Measurements from ENCODE around the gene SRGAP1. TPM values are rescaled to one million over a fixed set of nuclear protein-coding genes. Genes with fewer than 3 reads are reported as not detected.

The SRGAP1 gene
- total and polyA plus RNA-seq, 2 experiments from 2014 or later = 13.0 to 29.4 TPM

- in situ Hi-C loops (cut with MboI) = no loop called here
- Histone ChIP-seq H3K27me3 (replicated peaks; ENCODE audit: insufficient read depth) (no peaks in the 10 kb centered on the region), H2AFZ (no peak overlapping the region), H3K27ac (peak overlapping the region; percentile 85), H3K4me2 (ENCODE audit: unreplicated experiment) (peak overlapping the region; percentile 38), H3K4me1 (ENCODE audit: insufficient read depth) (peaks cover 75% of the 10 kb centered on the region), H3K9me2 (ENCODE audit: insufficient read depth) (no peaks in the 10 kb centered on the region), H3K9me3 (ENCODE audit: low read depth) (no peaks in the 10 kb centered on the region), H3K36me3 (ENCODE audit: low read depth) (peaks cover 6% of the 10 kb centered on the region; the same call in 1 of the 2 replicates), H3F3A (ENCODE audit: insufficient read depth) (peaks cover 77% of the 10 kb centered on the region), H3K79me2 (ENCODE audit: insufficient read depth) (peaks cover 62% of the 10 kb centered on the region), H3K9ac (no peak overlapping the region), H4K20me1 (ENCODE audit: insufficient read depth) (no peaks in the 10 kb centered on the region), H3K4me3 (no peak overlapping the region)
- no peak for TF ChIP-seq EZH2phosphoT487 (IDR thresholded peaks at IDR 0.05; ENCODE audit: insufficient read depth, low read depth)
- TF ChIP-seq EZH2 (IDR thresholded peaks at IDR 0.05; ENCODE audit: insufficient read depth, poor library complexity, severe bottlenecking) = no peak
- 83 to 89% methylated on average over 2 of the region's 2 CpGs for WGBS, 2 experiments (ENCODE audit: low coverage in 1 of 2, low lambda C conversion rate in 2 of 2, missing lambda C conversion rate in 2 of 2)
- peak; percentile 41 for DNase-seq
These were observed 163.4 kb downstream of the SRGAP1 start for GRCh38 chr12:64007853-64008252.

GRCh38 chr12:64008596-64008995 is 164.1 kb downstream of the SRGAP1 start:
- Histone ChIP-seq H3K4me3 (no peak overlapping the region), H2AFZ (no peak overlapping the region), H3K27me3 (replicated peaks; ENCODE audit: insufficient read depth) (no peaks in the 10 kb centered on the region), H3K36me3 (ENCODE audit: low read depth) (peaks cover 6% of the 10 kb centered on the region; the same call in 1 of the 2 replicates), H3K9me3 (ENCODE audit: low read depth) (no peaks in the 10 kb centered on the region), H3K27ac (peak overlapping the region; percentile 85), H3K9me2 (ENCODE audit: insufficient read depth) (no peaks in the 10 kb centered on the region), H4K20me1 (ENCODE audit: insufficient read depth) (no peaks in the 10 kb centered on the region), H3K4me2 (ENCODE audit: unreplicated experiment) (peak overlapping the region; percentile 38), H3F3A (ENCODE audit: insufficient read depth) (peaks cover 76% of the 10 kb centered on the region), H3K4me1 (ENCODE audit: insufficient read depth) (peaks cover 75% of the 10 kb centered on the region), H3K9ac (no peak overlapping the region), H3K79me2 (ENCODE audit: insufficient read depth) (peaks cover 69% of the 10 kb centered on the region)
- WGBS, 2 experiments (ENCODE audit: low coverage in 1 of 2, low lambda C conversion rate in 2 of 2, missing lambda C conversion rate in 2 of 2) = 54 to 58% methylated on average over 3 of the region's 3 CpGs
- DNase-seq = no peak
- TF ChIP-seq EZH2 (IDR thresholded peaks at IDR 0.05; ENCODE audit: insufficient read depth, poor library complexity, severe bottlenecking) (no peak), EZH2phosphoT487 (IDR thresholded peaks at IDR 0.05; ENCODE audit: insufficient read depth, low read depth) (no peak)
- in situ Hi-C loops (cut with MboI) = no loop called here

- H3K4me1 ChIP-seq (ENCODE audit: insufficient read depth) = peaks cover 67% of the 10 kb centered on the region
- H3K27ac ChIP-seq = peak overlapping the region; percentile 85
These were observed 165.0 kb downstream of the SRGAP1 start for GRCh38 chr12:64009321-64010068.

GRCh38 chr12:64010069-64010686 is 165.7 kb downstream of the SRGAP1 start:
- in situ Hi-C loops (cut with MboI) = no loop called here
- Histone ChIP-seq H3K4me2 (ENCODE audit: unreplicated experiment) (peak overlapping the region; percentile 51), H3K27me3 (replicated peaks; ENCODE audit: insufficient read depth) (no peaks in the 10 kb centered on the region), H3K9me2 (ENCODE audit: insufficient read depth) (no peaks in the 10 kb centered on the region), H3K79me2 (ENCODE audit: insufficient read depth) (peaks cover 85% of the 10 kb centered on the region), H3F3A (ENCODE audit: insufficient read depth) (peaks cover 60% of the 10 kb centered on the region), H2AFZ (no peak overlapping the region), H3K27ac (peak overlapping the region; percentile 85), H3K9ac (peak overlapping the region; percentile 56), H4K20me1 (ENCODE audit: insufficient read depth) (no peaks in the 10 kb centered on the region), H3K4me1 (ENCODE audit: insufficient read depth) (peaks cover 60% of the 10 kb centered on the region), H3K9me3 (ENCODE audit: low read depth) (no peaks in the 10 kb centered on the region), H3K4me3 (no peak overlapping the region), H3K36me3 (ENCODE audit: low read depth) (no peaks in the 10 kb centered on the region)
- WGBS, 2 experiments (ENCODE audit: low coverage in 1 of 2, low lambda C conversion rate in 2 of 2, missing lambda C conversion rate in 2 of 2) = 49 to 52% methylated on average over 4 of the region's 4 CpGs
- DNase-seq = peak; percentile 86
- TF ChIP-seq EZH2 (IDR thresholded peaks at IDR 0.05; ENCODE audit: insufficient read depth, poor library complexity, severe bottlenecking) = no peak
- no peak for TF ChIP-seq EZH2phosphoT487 (IDR thresholded peaks at IDR 0.05; ENCODE audit: insufficient read depth, low read depth)

More at GRCh38 chr12:64009321-64010068, 165.0 kb downstream of the SRGAP1 start:
- Histone ChIP-seq H3K4me2 (ENCODE audit: unreplicated experiment) (no peak overlapping the region), H3F3A (ENCODE audit: insufficient read depth) (peaks cover 67% of the 10 kb centered on the region), H3K36me3 (ENCODE audit: low read depth) (no peaks in the 10 kb centered on the region), H2AFZ (no peak overlapping the region), H3K9ac (no peak overlapping the region), H3K9me2 (ENCODE audit: insufficient read depth) (no peaks in the 10 kb centered on the region), H3K9me3 (ENCODE audit: low read depth) (no peaks in the 10 kb centered on the region), H4K20me1 (ENCODE audit: insufficient read depth) (no peaks in the 10 kb centered on the region), H3K79me2 (ENCODE audit: insufficient read depth) (peaks cover 78% of the 10 kb centered on the region), H3K27me3 (replicated peaks; ENCODE audit: insufficient read depth) (no peaks in the 10 kb centered on the region), H3K4me3 (no peak overlapping the region)
- in situ Hi-C loops (cut with MboI) = no loop called here
- 98 to 99% methylated on average over 4 of the region's 4 CpGs for WGBS, 2 experiments (ENCODE audit: low coverage in 1 of 2, low lambda C conversion rate in 2 of 2, missing lambda C conversion rate in 2 of 2)
- TF ChIP-seq EZH2 (IDR thresholded peaks at IDR 0.05; ENCODE audit: insufficient read depth, poor library complexity, severe bottlenecking) (no peak), EZH2phosphoT487 (IDR thresholded peaks at IDR 0.05; ENCODE audit: insufficient read depth, low read depth) (no peak)
- no peak for DNase-seq
